ENCODE results near the gene SPOPL. TPM values are rescaled to one million over a fixed set of nuclear protein-coding genes. Genes with fewer than 3 reads are reported as not detected.

Gene SPOPL
- 4.1 TPM for polyA plus RNA-seq (2012; ENCODE audit: insufficient read length, low read depth)

GRCh38 chr2:138501425-138502254 lies at the start of gene SPOPL:
Gene SPOPL (plus strand): TSS chr2:138501770. CDS start chr2:138550217, 48,447 bp downstream.
- TF ChIP-seq POLR2AphosphoS5 (IDR thresholded peaks at IDR 0.05; ENCODE audit: low read depth, low read length) = peak; percentile 73; the same call in 1 of the 2 replicates
- TF ChIP-seq REST (IDR thresholded peaks at IDR 0.05; ENCODE audit: insufficient read depth in 1 of 2, low read depth in 2 of 2, low read length in 2 of 2) = peak in 1 of 2 experiments; percentile 51; a peak in 1 of 4 replicates
- TF ChIP-seq SIN3A (IDR thresholded peaks at IDR 0.05; ENCODE audit: borderline replicate concordance, insufficient read depth, low read length) = peak; percentile 12; the same call in 1 of the 2 replicates
- peak; percentile 58 for TF ChIP-seq FOXP2 (optimal IDR thresholded peaks at IDR 0.05; ENCODE audit: borderline replicate concordance, extremely low read depth, extremely low read length, insufficient read depth)
- TF ChIP-seq TAF1 (IDR thresholded peaks at IDR 0.05; ENCODE audit: borderline replicate concordance, insufficient read depth, low read length) = no peak

GRCh38 chr2:138452324-138452723 lies 49.2 kb upstream of the SPOPL start:
- TF ChIP-seq SIN3A (IDR thresholded peaks at IDR 0.05; ENCODE audit: borderline replicate concordance, insufficient read depth, low read length) (no peak), TAF1 (IDR thresholded peaks at IDR 0.05; ENCODE audit: borderline replicate concordance, insufficient read depth, low read length) (no peak), FOXP2 (optimal IDR thresholded peaks at IDR 0.05; ENCODE audit: borderline replicate concordance, extremely low read depth, extremely low read length, insufficient read depth) (no peak), POLR2AphosphoS5 (IDR thresholded peaks at IDR 0.05; ENCODE audit: low read depth, low read length) (no peak), REST (IDR thresholded peaks at IDR 0.05; ENCODE audit: insufficient read depth in 1 of 2, low read depth in 2 of 2, low read length in 2 of 2) (no peak)

DNA sequence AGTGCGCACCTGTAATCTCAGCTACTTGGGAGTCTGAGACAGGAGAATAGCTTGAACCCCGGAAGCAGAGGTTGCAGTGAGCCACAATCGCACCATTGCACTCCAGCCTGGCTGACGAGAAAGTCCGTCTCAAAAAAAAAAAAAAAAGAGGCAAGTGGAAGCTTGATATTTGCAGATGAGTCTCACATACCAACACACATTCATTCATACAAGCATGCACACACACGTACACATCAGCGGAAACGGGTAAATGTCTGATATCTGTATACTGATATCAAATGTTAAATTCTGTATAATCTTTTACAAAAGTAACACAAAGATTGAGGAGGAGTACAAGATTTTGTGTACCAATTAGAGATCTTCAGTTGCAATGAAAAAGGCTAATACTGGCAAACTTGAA lies 47.8 kb upstream of the SPOPL start:
- TF ChIP-seq POLR2AphosphoS5 (IDR thresholded peaks at IDR 0.05; ENCODE audit: low read depth, low read length) (no peak), TAF1 (IDR thresholded peaks at IDR 0.05; ENCODE audit: borderline replicate concordance, insufficient read depth, low read length) (no peak), REST (IDR thresholded peaks at IDR 0.05; ENCODE audit: insufficient read depth in 1 of 2, low read depth in 2 of 2, low read length in 2 of 2) (no peak), SIN3A (IDR thresholded peaks at IDR 0.05; ENCODE audit: borderline replicate concordance, insufficient read depth, low read length) (no peak), FOXP2 (optimal IDR thresholded peaks at IDR 0.05; ENCODE audit: borderline replicate concordance, extremely low read depth, extremely low read length, insufficient read depth) (no peak)

DNA sequence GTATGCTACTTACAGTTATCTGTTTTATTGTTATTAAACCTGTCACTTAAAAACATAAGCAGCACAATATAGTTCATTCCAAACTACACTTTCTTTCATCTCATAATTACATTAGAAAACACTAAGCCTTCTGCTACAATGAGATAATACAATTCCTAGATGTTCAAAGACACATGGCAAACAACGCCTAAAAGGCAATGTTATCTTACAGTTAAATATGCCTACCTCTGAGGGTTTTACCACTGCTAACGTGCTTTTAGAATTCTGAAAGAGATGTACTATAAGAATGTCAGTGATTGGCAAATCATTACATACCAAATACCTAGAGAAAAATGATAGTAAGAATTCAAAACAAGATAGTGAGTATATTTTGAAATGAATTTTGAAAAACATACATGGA lies 46.8 kb upstream of the SPOPL start:
- TF ChIP-seq REST (IDR thresholded peaks at IDR 0.05; ENCODE audit: insufficient read depth in 1 of 2, low read depth in 2 of 2, low read length in 2 of 2) (no peak), TAF1 (IDR thresholded peaks at IDR 0.05; ENCODE audit: borderline replicate concordance, insufficient read depth, low read length) (no peak), FOXP2 (optimal IDR thresholded peaks at IDR 0.05; ENCODE audit: borderline replicate concordance, extremely low read depth, extremely low read length, insufficient read depth) (no peak), SIN3A (IDR thresholded peaks at IDR 0.05; ENCODE audit: borderline replicate concordance, insufficient read depth, low read length) (no peak), POLR2AphosphoS5 (IDR thresholded peaks at IDR 0.05; ENCODE audit: low read depth, low read length) (no peak)
